Gastrocnemius medialis (tissue), 4 donors: ENCODE data around the gene TINCR. TPM values are rescaled to one million over a fixed set of nuclear protein-coding genes. Genes with fewer than 3 reads are reported as not detected.

ENCODE experiments used
- ATAC-seq, 2 donors: fragments of 150-250 bp; one replicate each; pipeline ENCODE4 v1.9.1; 2016
- DNase-seq, 2 donors: peaks; one replicate each; pipeline ENCODE4 v3.0.0-alpha.2; 2019
- H3K27ac ChIP-seq, 4 donors: fragments of 200-600 bp; sonication (generic); 1 replicate in 1 of 4; 2 replicates in 3 of 4; pipeline ENCODE4 v1.5.1; 2016 to 2018; ENCODE audit warnings: mild to moderate bottlenecking in 2 of 4, moderate library complexity in 1 of 4
- H3K27me3 ChIP-seq, 3 donors: fragments of 200-600 bp; sonication (generic) in 2 of 3; 1 replicate in 1 of 3; 2 replicates in 2 of 3; pipeline versions ENCODE4 v1.5.1 to v1.6.0; 2016 to 2019; ENCODE audit warnings: mild to moderate bottlenecking in 1 of 3, moderate library complexity in 1 of 3
- H3K36me3 ChIP-seq, 2 donors: fragments of 200-600 bp; sonication (generic) in 1 of 2; one replicate each; pipeline ENCODE4 v1.5.1; 2017 to 2018
- H3K4me1 ChIP-seq, 2 donors: fragments of 200-600 bp; sonication (generic) in 1 of 2; one replicate each; pipeline ENCODE4 v1.5.1; 2016 to 2017; ENCODE audit warnings: mild to moderate bottlenecking in 2 of 2
- H3K4me3 ChIP-seq, 4 donors: fragments of 200-600 bp; sonication (generic) in 3 of 4; 1 replicate in 1 of 4; 2 replicates in 3 of 4; pipeline ENCODE4 v1.5.1; 2016 to 2019; ENCODE audit warnings: mild to moderate bottlenecking in 2 of 4
- H3K9me3 ChIP-seq, 3 donors: fragments of 200-600 bp; sonication (generic) in 2 of 3; 1 replicate in 1 of 3; 2 replicates in 2 of 3; pipeline ENCODE4 v1.5.1; 2016 to 2019
- POLR2A ChIP-seq, 2 donors: fragments of 450-650 bp; IDR thresholded peaks; one replicate each; pipeline ENCODE4 v1.6.1; 2017; ENCODE audit warnings: antibody characterized with exemption in 2 of 2, mild to moderate bottlenecking in 2 of 2, moderate library complexity in 2 of 2
- in situ Hi-C, 4 donors: fragments of 200-750 bp; cut with MboI; loops; one replicate each; pipeline versions ENCODE4 v1.15.0 to v1.8.0; 2017; ENCODE audit warnings: low sequenced_read_pairs in 4 of 4
- intact Hi-C: fragments of 100-400 bp; cut with DNase I; formaldehyde crosslinking; loops from one replicate; pipeline ENCODE4 v1.15.1; 2023; ENCODE audit warnings: low total_unique reads
- total RNA-seq, 4 donors: library from RNA; depleted of rRNA; stranded (reverse); fragments of >200 nt; gene quantifications; one replicate each; pipeline versions ENCODE4 v1.1.0 to v1.2.3, GENCODE V29; 2016
- TF ChIP-seq, protein P1 (sequence below), 5 experiments: fragments of 450-650 bp in 3 of 5; fragments of 200-600 bp in 2 of 5; sonication (generic) in 2 of 5; IDR thresholded peaks in 4 of 5; conservative IDR thresholded peaks in 1 of 5; 1 replicate in 4 of 5; 2 replicates in 1 of 5; pipeline ENCODE4 v1.5.1; 2016 to 2019; ENCODE audit warnings: antibody characterized with exemption in 5 of 5, mild to moderate bottlenecking in 3 of 5, moderate library complexity in 3 of 5

TINCR gene
- total RNA-seq, 4 donors from 2014 or later: 0.10 TPM; not detected in 3

GRCh38 chr19:5587071-5587455 lies 19.3 kb upstream of the TINCR start:
- peaks cover 0 to 61% of the 10 kb centered on the region in 2 donors for H3K36me3 ChIP-seq
- no peak for DNase-seq
- no peaks in the 10 kb centered on the region for H3K9me3 ChIP-seq
- H3K27me3 ChIP-seq: no peaks in the 10 kb centered on the region
- H3K4me3 ChIP-seq: no peak overlapping the region
- no peak for TF ChIP-seq POLR2A (IDR thresholded peaks at IDR 0.05)
- TF ChIP-seq, protein P1, sequence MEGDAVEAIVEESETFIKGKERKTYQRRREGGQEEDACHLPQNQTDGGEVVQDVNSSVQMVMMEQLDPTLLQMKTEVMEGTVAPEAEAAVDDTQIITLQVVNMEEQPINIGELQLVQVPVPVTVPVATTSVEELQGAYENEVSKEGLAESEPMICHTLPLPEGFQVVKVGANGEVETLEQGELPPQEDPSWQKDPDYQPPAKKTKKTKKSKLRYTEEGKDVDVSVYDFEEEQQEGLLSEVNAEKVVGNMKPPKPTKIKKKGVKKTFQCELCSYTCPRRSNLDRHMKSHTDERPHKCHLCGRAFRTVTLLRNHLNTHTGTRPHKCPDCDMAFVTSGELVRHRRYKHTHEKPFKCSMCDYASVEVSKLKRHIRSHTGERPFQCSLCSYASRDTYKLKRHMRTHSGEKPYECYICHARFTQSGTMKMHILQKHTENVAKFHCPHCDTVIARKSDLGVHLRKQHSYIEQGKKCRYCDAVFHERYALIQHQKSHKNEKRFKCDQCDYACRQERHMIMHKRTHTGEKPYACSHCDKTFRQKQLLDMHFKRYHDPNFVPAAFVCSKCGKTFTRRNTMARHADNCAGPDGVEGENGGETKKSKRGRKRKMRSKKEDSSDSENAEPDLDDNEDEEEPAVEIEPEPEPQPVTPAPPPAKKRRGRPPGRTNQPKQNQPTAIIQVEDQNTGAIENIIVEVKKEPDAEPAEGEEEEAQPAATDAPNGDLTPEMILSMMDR (IDR thresholded peaks at IDR 0.05 in 4 of 5, conservative IDR thresholded peaks at IDR 0.05 in 1 of 5): no peak
- H3K4me1 ChIP-seq: peaks cover 14 to 15% of the 10 kb centered on the region in 2 donors
- in situ Hi-C loops: loop anchor here in 1 of 4 donors (25.0 kb wide), 1 partner anchor 525 kb away; no protein-coding TSS in a partner anchor
- intact Hi-C loops: no loop called here
- H3K27ac ChIP-seq: no peak overlapping the region
- ATAC-seq: no peak

GRCh38 chr19:5586300-5587070 lies 18.7 kb upstream of the TINCR start:
- no peak for ATAC-seq
- in situ Hi-C loops (loop anchor here in 1 of 4 donors (25.0 kb wide), 1 partner anchor 524 kb away; no protein-coding TSS in a partner anchor), intact Hi-C loops (no loop called here)
- Histone ChIP-seq H3K4me3 (no peak overlapping the region), H3K36me3 (peaks cover 0 to 56% of the 10 kb centered on the region in 2 donors), H3K4me1 (peaks cover 14 to 15% of the 10 kb centered on the region in 2 donors), H3K27ac (peak overlapping the region; percentile 41 to 73 (median 54)), H3K27me3 (no peaks in the 10 kb centered on the region), H3K9me3 (no peaks in the 10 kb centered on the region)
- no peak for DNase-seq
- TF ChIP-seq POLR2A (IDR thresholded peaks at IDR 0.05): no peak
- TF ChIP-seq, protein P1 (IDR thresholded peaks at IDR 0.05 in 4 of 5, conservative IDR thresholded peaks at IDR 0.05 in 1 of 5): no peak

DNA sequence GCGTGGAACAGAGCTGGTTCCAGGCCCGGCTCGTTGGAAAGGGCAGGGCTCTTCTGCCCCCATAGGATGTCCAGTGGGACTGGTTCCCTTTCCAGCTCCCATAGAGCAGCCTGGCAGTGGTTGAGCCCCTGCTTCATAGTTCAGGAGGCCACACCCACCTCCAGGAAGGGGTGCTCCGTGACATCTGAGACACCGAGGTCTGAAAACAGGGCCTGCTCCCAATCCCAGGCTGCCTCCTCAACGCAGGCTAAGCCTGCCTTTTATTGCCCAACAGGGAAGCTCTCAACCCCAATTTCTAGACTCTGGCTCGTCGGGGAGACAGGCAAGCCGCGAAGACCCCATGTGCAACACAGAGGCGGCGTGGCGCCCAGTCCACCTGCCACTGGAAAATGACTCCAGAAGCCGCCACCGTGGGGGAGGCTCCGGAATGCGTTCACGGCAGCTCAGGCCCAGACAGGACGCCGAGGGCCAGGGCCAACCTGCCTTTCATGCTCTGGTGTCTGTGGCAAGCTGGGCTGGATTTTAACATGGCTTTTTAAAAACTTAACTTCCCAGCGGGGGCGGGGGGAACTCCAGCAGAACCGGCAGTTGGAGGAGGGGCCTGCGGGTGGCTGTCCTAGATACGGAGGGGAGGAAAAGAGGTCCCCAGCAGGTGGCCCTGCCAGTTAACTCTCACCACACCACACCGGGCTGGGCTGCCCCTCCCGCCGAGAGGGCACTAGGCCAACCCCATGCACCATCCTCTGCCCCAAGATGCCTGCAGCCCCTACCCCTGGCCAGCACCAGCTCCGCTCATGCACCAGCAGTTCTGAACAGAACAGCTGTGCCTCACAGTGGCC lies 17.9 kb upstream of the TINCR start:
- Histone ChIP-seq H3K27ac (peak overlapping the region; percentile 41 to 73 (median 54)), H3K4me3 (peak overlapping the region in 1 of 4 donors; percentile 25), H3K9me3 (no peaks in the 10 kb centered on the region), H3K36me3 (peaks cover 0 to 48% of the 10 kb centered on the region in 2 donors), H3K4me1 (peaks cover 14 to 15% of the 10 kb centered on the region in 2 donors), H3K27me3 (no peaks in the 10 kb centered on the region)
- peak in 1 of 2 donors; percentile 49 for ATAC-seq
- TF ChIP-seq POLR2A (IDR thresholded peaks at IDR 0.05): no peak
- TF ChIP-seq, protein P1 (IDR thresholded peaks at IDR 0.05 in 4 of 5, conservative IDR thresholded peaks at IDR 0.05 in 1 of 5): no peak
- in situ Hi-C loops: loop anchor here in 1 of 4 donors (25.0 kb wide), 1 partner anchor 523 kb away; no protein-coding TSS in a partner anchor
- DNase-seq: no peak
- intact Hi-C loops: no loop called here

DNA sequence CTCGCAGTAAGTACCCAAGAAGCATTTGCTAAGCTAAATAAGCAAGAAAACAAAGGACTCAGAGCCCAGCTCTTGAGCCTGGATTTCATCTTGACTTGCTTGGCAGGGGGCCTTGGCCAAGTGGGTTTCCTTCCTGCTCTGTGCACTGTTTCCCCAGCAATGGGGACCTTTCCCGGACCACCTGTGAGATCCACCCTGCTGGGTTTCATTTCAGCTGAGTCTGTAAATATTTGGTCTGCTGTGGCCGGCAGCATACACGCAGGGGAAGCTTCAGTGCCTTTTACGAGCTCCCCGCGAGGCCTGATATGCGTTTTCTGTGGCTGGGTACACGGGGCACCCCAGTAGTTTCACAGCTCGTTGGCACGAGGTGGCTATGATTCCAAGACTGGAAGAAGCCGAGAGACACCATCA lies 12.4 kb upstream of the TINCR start:
- H3K4me3 ChIP-seq: no peak overlapping the region
- intact Hi-C loops: no loop called here
- peaks cover 4 to 7% of the 10 kb centered on the region in 2 donors for H3K4me1 ChIP-seq
- TF ChIP-seq, protein P1 (IDR thresholded peaks at IDR 0.05 in 4 of 5, conservative IDR thresholded peaks at IDR 0.05 in 1 of 5): no peak
- no peak for TF ChIP-seq POLR2A (IDR thresholded peaks at IDR 0.05)
- no peaks in the 10 kb centered on the region for H3K36me3 ChIP-seq
- in situ Hi-C loops: loop anchor here in 1 of 4 donors (25.0 kb wide), 1 partner anchor 518 kb away; no protein-coding TSS in a partner anchor
- ATAC-seq (no peak), DNase-seq (no peak)
- no peak overlapping the region for H3K27ac ChIP-seq
- no peaks in the 10 kb centered on the region for H3K9me3 ChIP-seq
- H3K27me3 ChIP-seq: no peaks in the 10 kb centered on the region
